GM19467 (cell line): ENCODE measurements around the gene LRIG2.
"Not testable (repeated sequence)": the region's sequence is repeated elsewhere in the genome, so short reads cannot be mapped to it uniquely, and the experiment has no call there.

Source experiments
- ATAC-seq: cut with Tn5 transposase; IDR thresholded peaks from one replicate; pipeline ENCODE4 v1.9.1; 2021; ENCODE audit warnings: mild to moderate bottlenecking, moderate library complexity; ENCODE audit not compliant: unreplicated experiment

LRIG2 gene

GRCh38 chr1:113058941-113059706 lies 13.9 kb upstream of the LRIG2 start:
- no peak for ATAC-seq

- ATAC-seq, result not testable (repeated sequence)
These were observed 9.5 kb upstream of the LRIG2 start for GRCh38 chr1:113063456-113063855.

- no peak for ATAC-seq
These were observed 749 bp upstream of the LRIG2 start for GRCh38 chr1:113072141-113072756.

- ATAC-seq, result peak; percentile 17
These were observed 517 bp downstream of the LRIG2 start for GRCh38 chr1:113073479-113073950.

GRCh38 chr1:113074237-113074636 lies 1.2 kb downstream of the LRIG2 start:
- ATAC-seq, result no peak

DNA sequence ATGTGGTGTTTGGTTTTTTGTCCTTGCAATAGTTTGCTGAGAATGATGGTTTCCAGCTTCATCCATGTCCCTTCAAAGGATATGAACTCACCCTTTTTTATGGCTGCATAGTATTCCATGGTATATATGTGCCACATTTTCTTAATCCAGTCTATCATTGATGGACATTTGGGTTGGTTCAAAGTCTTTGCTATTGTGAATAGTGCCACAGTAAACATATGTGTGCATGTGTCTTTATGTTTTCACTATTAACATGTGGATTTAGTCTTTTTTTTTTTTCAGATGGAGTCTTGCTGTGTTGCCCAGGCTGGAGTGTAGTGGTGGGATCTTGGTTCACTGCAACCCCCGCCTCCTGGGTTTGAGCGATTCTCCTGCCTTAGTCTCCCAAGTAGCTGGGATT lies 5.0 kb downstream of the LRIG2 start:
- not testable (repeated sequence) for ATAC-seq

DNA sequence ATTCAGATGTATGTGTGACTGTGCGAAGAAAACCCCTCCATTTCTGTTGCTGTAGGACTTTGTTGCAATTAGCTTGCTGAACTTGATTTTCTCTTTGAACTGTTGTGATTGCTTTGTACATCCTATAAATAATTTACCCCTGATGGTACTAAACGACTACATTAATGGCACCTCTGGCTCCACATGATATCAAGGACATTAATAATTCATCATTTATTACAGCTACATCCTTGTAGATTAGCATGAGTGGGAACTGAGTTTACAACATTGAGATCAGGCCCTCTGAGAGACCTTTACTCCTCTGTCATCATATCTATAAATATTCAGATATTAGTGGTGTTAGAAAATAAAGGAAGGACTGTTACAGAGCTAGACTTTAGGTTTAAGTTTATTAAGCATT lies 13.5 kb downstream of the LRIG2 start:
- no peak for ATAC-seq

- no peak for ATAC-seq
These were observed 16.0 kb downstream of the LRIG2 start for GRCh38 chr1:113088972-113089371.

- ATAC-seq, result no peak
These were observed 17.1 kb downstream of the LRIG2 start for GRCh38 chr1:113090051-113090450.

DNA sequence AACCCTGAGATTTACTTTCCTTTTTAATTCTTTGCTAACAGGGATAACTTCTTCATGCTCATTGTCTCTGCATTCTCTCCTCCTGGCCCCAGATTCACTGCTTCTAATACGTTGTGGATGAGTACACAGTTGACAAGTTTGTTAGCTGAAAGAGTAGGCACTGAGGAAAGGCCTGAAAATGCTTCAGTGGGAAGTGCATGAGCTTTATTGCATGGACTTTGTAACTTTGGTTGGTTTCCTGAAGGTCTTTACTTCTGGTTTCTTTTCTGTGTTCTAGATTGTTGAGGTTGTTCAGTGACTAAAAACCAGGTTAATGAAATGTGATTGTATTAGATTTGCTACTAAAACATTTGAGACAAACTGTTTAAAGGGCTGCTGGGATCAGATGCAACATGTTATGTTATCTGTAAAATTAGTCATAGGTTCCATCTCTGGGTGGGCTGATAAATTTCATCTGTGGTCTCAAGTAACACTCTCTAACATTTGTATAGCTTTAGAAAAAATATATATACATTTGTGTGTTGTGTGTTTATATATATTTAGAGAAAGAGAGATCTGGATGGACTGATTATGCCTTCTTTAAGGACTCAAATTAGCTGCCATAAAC lies 19.1 kb downstream of the LRIG2 start:
- ATAC-seq, result no peak

DNA sequence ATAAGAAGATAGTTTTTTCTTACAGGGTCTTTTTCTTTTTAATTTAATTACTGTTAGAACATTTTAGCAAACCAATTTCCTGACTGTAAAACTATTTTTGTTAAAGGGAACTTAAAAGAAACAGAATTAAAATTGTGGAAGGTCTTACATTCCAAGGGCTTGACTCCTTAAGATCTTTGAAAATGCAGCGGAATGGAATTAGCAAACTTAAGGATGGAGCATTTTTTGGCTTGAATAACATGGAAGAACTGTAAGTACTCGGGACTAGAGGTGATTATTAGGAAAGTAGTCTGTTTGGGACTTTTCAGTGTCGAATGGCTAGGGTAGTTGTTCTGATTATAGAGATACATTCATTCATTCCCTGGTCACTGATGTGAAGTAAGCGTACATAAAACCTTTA lies 21.5 kb downstream of the LRIG2 start:
- no peak for ATAC-seq

DNA sequence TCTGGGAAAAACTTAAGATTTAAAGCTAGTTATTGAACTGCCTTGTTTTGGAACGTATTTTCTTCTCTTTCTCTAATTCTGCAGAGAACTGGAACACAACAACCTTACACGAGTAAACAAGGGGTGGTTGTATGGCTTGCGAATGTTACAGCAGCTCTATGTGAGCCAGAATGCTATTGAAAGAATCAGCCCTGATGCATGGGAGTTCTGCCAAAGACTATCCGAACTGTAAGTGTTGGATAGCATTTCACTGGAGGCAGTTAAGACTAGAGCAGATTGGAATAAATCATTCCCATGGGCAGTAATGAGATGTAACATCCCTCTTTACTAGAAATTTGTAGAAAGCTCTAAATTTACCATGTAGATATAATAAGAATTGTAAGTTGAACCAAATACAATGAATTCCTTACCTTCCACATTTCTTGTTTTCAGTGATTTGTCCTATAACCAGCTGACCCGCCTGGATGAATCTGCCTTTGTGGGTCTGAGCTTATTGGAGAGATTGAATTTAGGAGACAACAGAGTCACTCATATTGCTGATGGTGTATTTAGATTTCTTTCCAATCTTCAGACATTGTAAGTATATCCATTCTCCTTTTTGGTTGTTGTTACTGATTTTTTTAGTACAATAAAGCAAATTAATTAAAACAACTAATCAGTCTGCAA lies 22.9 kb downstream of the LRIG2 start:
- ATAC-seq, result no peak

DNA sequence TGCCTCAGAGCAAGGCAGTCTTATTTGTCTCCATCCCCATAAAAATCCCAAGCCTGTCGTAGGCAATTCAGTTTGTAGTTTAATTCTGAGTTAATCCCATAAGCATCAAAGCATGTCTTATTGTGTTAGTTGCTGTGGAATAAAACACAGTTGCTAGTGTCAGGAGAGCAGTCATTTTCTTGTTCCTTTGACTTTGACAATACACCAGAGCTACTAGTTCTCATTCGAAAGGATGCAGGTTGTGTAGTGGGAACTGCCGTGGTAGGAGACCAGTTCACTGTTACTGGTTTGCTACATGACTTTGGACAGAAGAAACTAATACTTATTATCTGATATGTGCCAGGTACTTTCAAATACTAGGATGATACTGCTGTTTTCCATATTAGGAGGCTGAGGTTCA lies 23.5 kb downstream of the LRIG2 start:
- no peak for ATAC-seq

GRCh38 chr1:113101588-113101987 lies 28.6 kb downstream of the LRIG2 start:
- ATAC-seq, result no peak

GRCh38 chr1:113103048-113103447 lies 30.1 kb downstream of the LRIG2 start:
- no peak for ATAC-seq

DNA sequence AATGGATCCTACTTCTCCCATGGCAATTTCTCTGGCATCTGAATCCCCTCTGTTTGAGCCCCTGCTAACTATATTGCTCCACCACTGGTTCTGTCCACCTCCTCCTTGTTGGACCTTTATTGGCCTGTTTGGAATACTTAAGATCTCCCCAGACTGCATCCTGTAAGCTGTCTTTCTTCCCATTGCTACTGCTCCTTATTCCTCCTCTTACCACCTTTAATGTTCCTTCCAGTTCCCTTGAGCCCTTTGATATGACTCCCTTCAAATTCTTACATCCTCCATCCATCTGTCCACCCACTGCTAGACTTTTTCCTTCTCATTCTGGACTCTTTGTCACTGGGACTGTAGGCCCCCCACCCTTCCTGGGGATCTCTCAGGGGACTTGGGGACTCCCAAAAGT lies 31.0 kb downstream of the LRIG2 start:
- ATAC-seq, result no peak

GRCh38 chr1:113106910-113107309 lies 33.9 kb downstream of the LRIG2 start:
- no peak for ATAC-seq

GRCh38 chr1:113109908-113110554 lies 37.0 kb downstream of the LRIG2 start:
- ATAC-seq, result no peak

GRCh38 chr1:113118266-113118665 lies 45.3 kb downstream of the LRIG2 start:
- no peak for ATAC-seq

DNA sequence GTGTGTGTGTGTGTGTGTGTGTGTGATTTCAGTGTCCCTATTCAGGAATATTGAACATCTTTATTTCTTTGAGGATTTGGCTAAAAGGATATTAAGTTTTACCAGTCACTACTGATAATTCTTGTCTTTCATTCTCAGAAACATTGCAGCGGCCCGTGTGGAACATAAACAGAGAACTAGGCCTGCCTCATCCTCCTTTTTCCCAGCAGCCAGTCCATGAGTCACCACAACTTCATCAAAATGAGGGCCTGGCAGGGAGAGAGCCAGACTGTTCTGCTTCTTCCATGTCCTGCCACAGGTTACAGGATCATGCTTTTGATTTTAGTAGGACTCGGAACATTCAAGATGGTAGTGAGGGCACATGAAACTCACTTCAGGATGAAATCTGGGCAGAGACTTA lies 50.7 kb downstream of the LRIG2 start:
- no peak for ATAC-seq

- ATAC-seq, result no peak
These were observed 51.4 kb downstream of the LRIG2 start for GRCh38 chr1:113124366-113124765.
